Calu3 (cell line): ENCODE measurements around the gene HMCN2. TPM values are rescaled to one million over a fixed set of nuclear protein-coding genes. Genes with fewer than 3 reads are reported as not detected.
"Not testable (repeated sequence)": the region's sequence is repeated elsewhere in the genome, so short reads cannot be mapped to it uniquely, and the experiment has no call there.

Source experiments
- BruUV-seq: library from RNA; stranded (reverse); fragments of 400-500 nt; replicated peaks from 2 replicates; lab custom pipeline; 2021; lab: Mats Ljungman, UMichigan
- CTCF ChIA-PET: fragments of 300-600 bp; sonication (Branson Sonifier 250); formaldehyde crosslinking; loops from one replicate; lab custom pipeline; 2022; ENCODE audit warnings: antibody characterized with exemption; lab: Charles Lee
- DNase-seq: peaks from one replicate; pipeline ENCODE4 v3.0.0; 2022
- H3K27ac Mint-ChIP-seq: one replicate; pipeline ENCODE4 v1.8.0; 2022; ENCODE audit warnings: mixed read lengths; ENCODE audit not compliant: unreplicated experiment
- H3K27me3 Mint-ChIP-seq: one replicate; pipeline ENCODE4 v1.8.0; 2022; ENCODE audit warnings: mixed read lengths; ENCODE audit not compliant: unreplicated experiment
- H3K36me3 Mint-ChIP-seq: one replicate; pipeline ENCODE4 v1.8.0; 2022; ENCODE audit warnings: mild to moderate bottlenecking, moderate library complexity, mixed read lengths; ENCODE audit not compliant: insufficient read depth, unreplicated experiment
- H3K4me1 Mint-ChIP-seq: one replicate; pipeline ENCODE4 v1.8.0; 2022; ENCODE audit warnings: mild to moderate bottlenecking, low read depth, mixed read lengths; ENCODE audit not compliant: unreplicated experiment
- H3K4me3 Mint-ChIP-seq: one replicate; pipeline ENCODE4 v1.8.0; 2022; ENCODE audit warnings: mild to moderate bottlenecking, low read depth, moderate library complexity, mixed read lengths; ENCODE audit not compliant: unreplicated experiment
- H3K9me3 Mint-ChIP-seq: one replicate; pipeline ENCODE4 v1.8.0; 2022; ENCODE audit warnings: low read depth, mixed read lengths; ENCODE audit not compliant: unreplicated experiment
- intact Hi-C: fragments of 100-400 bp; cut with micrococcal nuclease; formaldehyde crosslinking; loops from one replicate; pipeline ENCODE4 v1.10.0; 2022; ENCODE audit not compliant: unreplicated experiment
- total RNA-seq: library from RNA; stranded (reverse); gene quantifications from 2 replicates; pipeline ENCODE4 v1.2.3, GENCODE V29; 2022
- TF ChIP-seq, protein P1 (sequence below): fragments of 200-600 bp; IDR thresholded peaks from one replicate; pipeline ENCODE4 v1.8.0; 2022; ENCODE audit warnings: antibody characterized with exemption; ENCODE audit not compliant: unreplicated experiment

HMCN2 gene
- total RNA-seq, 1 experiment from 2014 or later = not detected

- H3K4me3 Mint-ChIP-seq = no peak overlapping the region
- peaks cover 2% of the 10 kb centered on the region for H3K4me1 Mint-ChIP-seq
- no TSS peak for BruUV-seq
- TF ChIP-seq, protein P1, sequence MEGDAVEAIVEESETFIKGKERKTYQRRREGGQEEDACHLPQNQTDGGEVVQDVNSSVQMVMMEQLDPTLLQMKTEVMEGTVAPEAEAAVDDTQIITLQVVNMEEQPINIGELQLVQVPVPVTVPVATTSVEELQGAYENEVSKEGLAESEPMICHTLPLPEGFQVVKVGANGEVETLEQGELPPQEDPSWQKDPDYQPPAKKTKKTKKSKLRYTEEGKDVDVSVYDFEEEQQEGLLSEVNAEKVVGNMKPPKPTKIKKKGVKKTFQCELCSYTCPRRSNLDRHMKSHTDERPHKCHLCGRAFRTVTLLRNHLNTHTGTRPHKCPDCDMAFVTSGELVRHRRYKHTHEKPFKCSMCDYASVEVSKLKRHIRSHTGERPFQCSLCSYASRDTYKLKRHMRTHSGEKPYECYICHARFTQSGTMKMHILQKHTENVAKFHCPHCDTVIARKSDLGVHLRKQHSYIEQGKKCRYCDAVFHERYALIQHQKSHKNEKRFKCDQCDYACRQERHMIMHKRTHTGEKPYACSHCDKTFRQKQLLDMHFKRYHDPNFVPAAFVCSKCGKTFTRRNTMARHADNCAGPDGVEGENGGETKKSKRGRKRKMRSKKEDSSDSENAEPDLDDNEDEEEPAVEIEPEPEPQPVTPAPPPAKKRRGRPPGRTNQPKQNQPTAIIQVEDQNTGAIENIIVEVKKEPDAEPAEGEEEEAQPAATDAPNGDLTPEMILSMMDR = no peak
- no peak overlapping the region for H3K27ac Mint-ChIP-seq
- peaks cover 13% of the 10 kb centered on the region for H3K27me3 Mint-ChIP-seq
- H3K9me3 Mint-ChIP-seq = no peaks in the 10 kb centered on the region
- CTCF ChIA-PET = no interaction called here
- H3K36me3 Mint-ChIP-seq = no peaks in the 10 kb centered on the region
- no peak for DNase-seq
- intact Hi-C loops = no loop called here
Measured at GRCh38 chr9:130276955-130277354, 11.4 kb downstream of the HMCN2 start.

DNA sequence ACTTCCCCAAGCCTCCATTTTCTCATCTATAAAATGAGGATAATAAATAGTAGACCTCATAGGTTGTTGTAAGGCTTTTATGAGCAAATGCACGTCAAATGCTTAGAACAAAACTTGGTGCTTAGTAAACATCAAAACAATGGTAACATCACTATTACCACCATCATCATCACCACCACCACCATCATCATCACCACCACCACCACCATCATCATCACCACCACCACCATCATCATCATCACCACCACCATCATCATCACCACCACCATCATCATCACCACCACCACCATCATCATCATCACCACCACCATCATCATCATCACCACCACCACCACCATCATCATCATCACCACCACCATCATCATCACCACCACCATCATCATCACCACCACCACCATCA, 12.0 kb downstream of the HMCN2 start:
- DNase-seq, H3K4me1 Mint-ChIP-seq, H3K9me3 Mint-ChIP-seq, H3K27ac Mint-ChIP-seq, H3K36me3 Mint-ChIP-seq, H3K4me3 Mint-ChIP-seq, intact Hi-C loops, BruUV-seq, CTCF ChIA-PET: not testable (repeated sequence)
- H3K27me3 Mint-ChIP-seq = peaks cover 18% of the 10 kb centered on the region

DNA sequence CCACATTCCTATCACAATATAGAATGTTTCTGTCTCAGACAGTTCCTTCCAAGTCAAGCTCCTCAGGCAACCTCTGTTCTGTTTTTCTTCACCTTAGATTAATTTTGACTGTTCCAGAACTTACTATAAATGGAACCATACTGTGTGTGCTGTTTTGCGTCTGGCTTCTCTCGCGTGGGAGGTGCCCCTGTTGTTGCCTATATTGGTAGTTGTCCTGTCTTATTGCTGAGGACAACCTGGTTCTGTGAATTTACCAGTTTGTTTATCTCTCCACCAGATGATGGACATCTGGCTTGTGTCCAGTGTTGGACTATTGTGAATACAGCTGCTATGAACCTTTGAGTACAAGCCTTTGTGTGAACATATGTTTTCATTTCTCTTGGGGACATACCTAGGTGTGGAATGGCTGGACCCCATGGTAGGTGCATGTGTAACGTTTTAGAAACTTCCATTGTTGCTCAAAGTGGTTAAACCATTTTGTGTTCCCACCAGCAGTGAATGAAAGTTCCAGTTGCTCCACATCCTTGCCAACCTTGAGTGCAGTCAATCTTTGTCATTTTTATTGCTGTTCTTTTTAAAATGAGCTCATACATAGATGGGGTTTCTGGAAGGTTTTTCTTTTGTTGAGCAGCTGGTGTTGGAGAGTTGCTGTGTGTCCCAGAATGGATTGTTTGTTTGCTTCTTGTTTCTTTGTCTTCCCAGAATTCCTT, 18.1 kb downstream of the HMCN2 start:
- Mint-ChIP-seq H3K4me3 (no peak overlapping the region), H3K27me3 (peaks cover 78% of the 10 kb centered on the region), H3K9me3 (no peaks in the 10 kb centered on the region), H3K4me1 (peaks cover 8% of the 10 kb centered on the region), H3K36me3 (no peaks in the 10 kb centered on the region), H3K27ac (no peak overlapping the region)
- no TSS peak for BruUV-seq
- DNase-seq = no peak
- CTCF ChIA-PET = interaction anchor here (0.6 kb wide), 1 partner anchor 11 kb away, joined by 3 read pairs; no protein-coding TSS in a partner anchor
- TF ChIP-seq, protein P1 = no peak
- intact Hi-C loops = no loop called here

DNA sequence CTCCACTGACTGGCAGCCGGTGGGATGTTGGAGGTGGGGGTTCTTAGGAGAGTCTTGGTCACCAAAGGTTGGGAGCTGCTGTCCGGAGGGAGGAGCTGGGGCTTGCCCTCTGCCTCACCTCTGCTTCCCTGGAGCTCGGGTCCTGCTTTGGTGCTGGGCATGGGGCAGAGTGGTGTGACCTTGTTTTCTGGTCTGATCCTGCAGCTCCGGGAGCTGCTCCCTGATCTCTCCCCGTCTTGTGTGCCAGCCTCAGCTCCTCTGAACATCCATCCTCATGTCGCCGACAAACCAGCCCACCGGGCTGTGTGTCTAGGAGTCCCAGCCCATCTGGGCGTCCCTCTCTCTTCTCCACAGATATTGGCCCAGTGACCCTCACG, 18.7 kb downstream of the HMCN2 start:
- Mint-ChIP-seq H3K27me3 (peaks cover 82% of the 10 kb centered on the region), H3K4me3 (no peak overlapping the region), H3K36me3 (no peaks in the 10 kb centered on the region), H3K27ac (no peak overlapping the region), H3K9me3 (no peaks in the 10 kb centered on the region), H3K4me1 (peaks cover 8% of the 10 kb centered on the region)
- TF ChIP-seq, protein P1 = no peak
- intact Hi-C loops = no loop called here
- BruUV-seq = no TSS peak
- CTCF ChIA-PET = no interaction called here
- DNase-seq = no peak

DNA sequence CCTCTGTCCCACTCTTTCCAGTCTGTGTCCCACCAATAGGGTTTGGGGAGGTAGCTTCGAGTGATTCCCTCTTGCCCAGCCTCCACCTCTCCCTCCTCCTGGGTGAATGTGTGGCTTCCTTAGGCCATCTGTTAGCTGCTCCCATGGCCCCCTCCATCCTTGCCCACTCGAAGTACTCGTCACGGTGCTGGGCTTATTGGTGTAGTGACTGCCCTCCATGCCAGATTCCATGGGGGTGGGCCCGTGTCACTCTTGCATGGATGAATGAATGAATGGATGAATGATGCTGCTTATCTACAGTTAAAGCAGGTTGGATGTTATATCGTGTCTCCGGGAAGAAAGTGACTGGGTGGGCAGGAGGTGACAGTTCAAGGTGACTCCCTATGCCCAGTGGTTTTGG, 19.1 kb downstream of the HMCN2 start:
- no peak overlapping the region for H3K4me3 Mint-ChIP-seq
- peaks cover 8% of the 10 kb centered on the region for H3K4me1 Mint-ChIP-seq
- H3K36me3 Mint-ChIP-seq = no peaks in the 10 kb centered on the region
- no TSS peak for BruUV-seq
- H3K27me3 Mint-ChIP-seq = peaks cover 82% of the 10 kb centered on the region
- no peak for DNase-seq
- TF ChIP-seq, protein P1 = no peak
- CTCF ChIA-PET = no interaction called here
- H3K9me3 Mint-ChIP-seq = no peaks in the 10 kb centered on the region
- intact Hi-C loops = no loop called here
- no peak overlapping the region for H3K27ac Mint-ChIP-seq
